A549 treated with CpdA at 1 μM for 4 hours (cell line): Measurements from ENCODE around the gene CCDC148. TPM values are rescaled to one million over a fixed set of nuclear protein-coding genes. Genes with fewer than 3 reads are reported as not detected.

Experiments
- total RNA-seq: library from RNA; stranded (reverse); fragments of 200-300 nt; extraction: Qiagen RNA extraction; gene quantifications from 5 replicates; pipeline ENCODE4 v1.2.3, GENCODE V29; 2022; ENCODE audit warnings: low read depth

CCDC148 gene
- 0.14 to 0.78 TPM (median 0.39 TPM) in 5 replicates for total RNA-seq

DNA sequence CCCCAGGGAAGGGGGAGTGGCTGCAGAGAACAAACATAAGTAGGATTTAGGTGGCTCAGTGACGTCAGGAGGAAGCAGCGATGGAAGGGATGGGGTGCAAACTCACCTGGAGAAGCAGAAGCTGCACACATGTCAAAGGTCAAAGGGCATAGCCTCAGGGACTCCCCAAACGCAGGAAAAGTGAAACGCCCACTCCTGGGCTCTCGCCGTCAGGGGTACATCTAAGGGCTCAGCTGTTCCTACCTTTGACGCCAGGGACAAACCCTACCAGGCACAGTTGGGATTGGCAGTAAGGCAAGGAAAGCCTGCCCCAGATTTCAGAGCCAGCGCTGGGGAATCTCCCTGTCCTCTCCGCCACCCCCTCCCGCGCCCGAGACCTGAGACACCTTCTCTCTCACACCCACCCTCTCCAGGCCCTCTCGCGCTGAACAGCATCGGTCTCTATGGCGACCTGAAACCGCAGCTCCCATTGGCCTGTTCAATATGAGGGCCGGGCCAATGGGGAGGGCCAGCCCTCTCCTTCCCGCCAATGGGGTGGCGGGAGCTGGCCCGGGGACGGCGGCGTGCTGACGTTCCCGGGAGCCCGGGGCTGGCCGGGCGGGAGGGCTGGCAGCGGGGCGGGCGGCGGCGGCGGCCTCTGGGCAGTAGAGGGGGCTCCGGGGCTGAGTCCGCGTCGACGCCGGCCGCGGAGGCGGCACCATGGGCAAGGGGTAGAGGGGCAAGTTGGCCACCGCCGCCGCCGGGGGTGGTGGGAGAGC, at the start of gene CCDC148, which contains the start of gene PKP4:
CCDC148 (minus strand) TSS at position 445 of the 758 bp plus-strand sequence; CDS start at position 131, 314 bp downstream.
PKP4 (plus strand) TSS at position 644 of the 758 bp plus-strand sequence. CDS start 76,233 bp downstream, outside the sequence.

Other genes with a start within 250 kb of the CCDC148 start
- gene PKP4, start 199 bp upstream of the CCDC148 start, total RNA-seq: 23.4 to 38.6 TPM (median 29.0 TPM) in 5 replicates